KOPT-K1 (cell line): ENCODE data around the gene NLRC3.

Experiments
- H3K27ac ChIP-seq: fragments of 200-600 bp; sonication (generic); 2 replicates; pipeline ENCODE4 v1.5.1; 2016; ENCODE audit warnings: antibody characterized with exemption, mild to moderate bottlenecking, low read depth, low read length; ENCODE audit not compliant: poor library complexity, severe bottlenecking
- H3K36me3 ChIP-seq: fragments of 200-600 bp; sonication (generic); 2 replicates; pipeline ENCODE4 v1.5.1; 2017; ENCODE audit warnings: antibody characterized with exemption, mild to moderate bottlenecking, low read length, moderate library complexity; ENCODE audit not compliant: insufficient read depth
- H3K9me3 ChIP-seq: fragments of 200-600 bp; sonication (generic); 2 replicates; pipeline ENCODE4 v1.5.1; 2017; ENCODE audit warnings: antibody characterized with exemption, low read length, mild to moderate bottlenecking; ENCODE audit not compliant: insufficient read depth, poor library complexity, severe bottlenecking

The NLRC3 gene

GRCh38 chr16:3553138-3553923 lies 23.9 kb downstream of the NLRC3 start:
- Histone ChIP-seq H3K27ac (no peak overlapping the region), H3K36me3 (peaks cover 93% of the 10 kb centered on the region), H3K9me3 (no peaks in the 10 kb centered on the region)

- no peak overlapping the region for H3K27ac ChIP-seq
- H3K9me3 ChIP-seq, result no peaks in the 10 kb centered on the region
- peaks cover 89% of the 10 kb centered on the region for H3K36me3 ChIP-seq
Observed at GRCh38 chr16:3550851-3551847, 26.1 kb downstream of the NLRC3 start.

- Histone ChIP-seq H3K27ac (no peak overlapping the region), H3K9me3 (no peaks in the 10 kb centered on the region), H3K36me3 (peaks cover 80% of the 10 kb centered on the region)
Observed at GRCh38 chr16:3549906-3550305, 27.3 kb downstream of the NLRC3 start.

GRCh38 chr16:3548859-3549258 lies 28.3 kb downstream of the NLRC3 start:
- Histone ChIP-seq H3K36me3 (peaks cover 70% of the 10 kb centered on the region), H3K27ac (no peak overlapping the region), H3K9me3 (no peaks in the 10 kb centered on the region)

GRCh38 chr16:3548445-3548844 lies 28.8 kb downstream of the NLRC3 start:
- Histone ChIP-seq H3K9me3 (no peaks in the 10 kb centered on the region), H3K36me3 (peaks cover 73% of the 10 kb centered on the region), H3K27ac (no peak overlapping the region)

GRCh38 chr16:3546986-3547682 lies 30.1 kb downstream of the NLRC3 start:
- H3K27ac ChIP-seq, result no peak overlapping the region
- peaks cover 73% of the 10 kb centered on the region for H3K36me3 ChIP-seq
- H3K9me3 ChIP-seq, result no peaks in the 10 kb centered on the region

- H3K27ac ChIP-seq, result no peak overlapping the region
- peaks cover 70% of the 10 kb centered on the region for H3K36me3 ChIP-seq
- no peaks in the 10 kb centered on the region for H3K9me3 ChIP-seq
Observed at GRCh38 chr16:3542601-3543373, 34.4 kb downstream of the NLRC3 start.

DNA sequence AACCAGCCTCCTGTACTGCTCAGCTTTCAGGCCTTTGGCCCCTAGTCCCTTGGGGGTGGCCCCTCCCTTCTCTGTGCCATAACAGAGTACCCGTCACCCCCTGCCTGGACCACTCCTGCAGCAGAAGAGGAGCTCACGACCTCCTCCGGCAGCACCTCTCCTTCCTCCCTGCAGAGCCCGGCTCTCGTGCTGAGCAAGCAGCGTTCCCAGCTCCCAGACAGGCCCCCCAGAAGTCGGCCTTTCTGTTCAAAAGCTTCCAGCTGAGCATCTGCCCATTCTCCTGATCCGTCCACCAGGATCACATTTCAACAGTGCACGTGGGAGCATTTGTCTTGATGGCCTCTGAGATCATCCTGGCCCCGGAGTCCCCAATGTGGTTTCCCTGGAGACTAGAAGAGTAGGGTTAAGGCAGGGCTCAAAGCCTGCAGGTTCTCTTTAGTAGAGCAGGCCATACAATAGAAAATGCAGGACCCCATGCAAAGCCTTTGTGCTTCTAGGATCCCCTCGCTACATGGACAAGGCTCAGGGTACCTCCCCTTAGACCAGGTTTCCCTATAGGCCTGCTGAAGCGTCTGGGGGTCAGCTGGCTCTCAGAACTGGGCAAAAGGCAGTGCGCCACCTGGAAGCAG lies 35.6 kb downstream of the NLRC3 start:
- peaks cover 66% of the 10 kb centered on the region for H3K36me3 ChIP-seq
- no peaks in the 10 kb centered on the region for H3K9me3 ChIP-seq
- no peak overlapping the region for H3K27ac ChIP-seq

- Histone ChIP-seq H3K9me3 (no peaks in the 10 kb centered on the region), H3K36me3 (peaks cover 85% of the 10 kb centered on the region), H3K27ac (no peak overlapping the region)
Observed at GRCh38 chr16:3538222-3538621, 39.0 kb downstream of the NLRC3 start.

DNA sequence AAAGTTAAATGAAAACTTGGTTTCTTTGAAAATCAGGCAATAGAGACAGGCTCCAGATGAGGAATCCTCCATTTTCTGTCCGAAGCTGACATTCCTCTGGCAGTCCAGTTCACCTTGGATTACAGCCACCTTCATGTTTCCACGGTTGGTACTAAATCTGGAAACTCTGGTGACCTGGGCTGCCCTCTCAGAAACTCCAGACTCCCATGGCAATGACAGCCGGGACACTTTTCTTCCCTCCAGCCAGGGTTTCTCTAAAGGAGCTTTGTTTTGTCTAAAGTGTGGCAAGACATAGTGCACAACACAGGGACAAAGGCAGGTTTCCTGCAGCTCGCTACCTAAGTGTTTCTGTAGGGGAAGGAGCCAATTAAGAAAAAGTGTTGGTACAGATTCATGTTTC lies 40.4 kb downstream of the NLRC3 start:
- peaks cover 82% of the 10 kb centered on the region for H3K36me3 ChIP-seq
- no peak overlapping the region for H3K27ac ChIP-seq
- no peaks in the 10 kb centered on the region for H3K9me3 ChIP-seq

GRCh38 chr16:3536271-3536731 lies 40.9 kb downstream of the NLRC3 start:
- Histone ChIP-seq H3K36me3 (peaks cover 76% of the 10 kb centered on the region), H3K9me3 (no peaks in the 10 kb centered on the region), H3K27ac (no peak overlapping the region)

GRCh38 chr16:3534126-3534525 lies 43.1 kb downstream of the NLRC3 start:
- Histone ChIP-seq H3K9me3 (no peaks in the 10 kb centered on the region), H3K36me3 (peaks cover 67% of the 10 kb centered on the region), H3K27ac (no peak overlapping the region)

DNA sequence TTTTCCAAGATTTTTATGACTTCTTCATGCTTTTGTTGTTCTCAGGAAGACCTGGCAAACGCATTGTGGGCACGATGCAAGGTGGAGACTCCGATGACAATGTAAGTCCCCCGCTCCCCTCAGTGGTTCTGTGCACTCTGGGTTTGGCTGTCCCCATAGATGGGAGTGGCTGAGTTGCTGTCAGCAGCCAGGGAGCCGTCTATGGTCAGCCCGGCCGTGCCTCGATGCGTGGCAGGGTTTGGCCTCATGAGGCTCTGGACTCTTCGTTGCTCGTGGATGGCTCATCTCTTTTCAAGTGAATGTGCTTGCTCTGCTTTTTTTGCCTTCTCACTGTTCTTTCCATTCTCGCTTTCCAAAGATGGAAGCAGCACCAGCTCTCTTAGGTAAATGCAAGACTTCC lies 44.5 kb downstream of the NLRC3 start:
- H3K36me3 ChIP-seq, result peaks cover 65% of the 10 kb centered on the region
- no peaks in the 10 kb centered on the region for H3K9me3 ChIP-seq
- no peak overlapping the region for H3K27ac ChIP-seq

GRCh38 chr16:3530371-3530914 lies 46.8 kb downstream of the NLRC3 start:
- Histone ChIP-seq H3K9me3 (no peaks in the 10 kb centered on the region), H3K36me3 (peaks cover 62% of the 10 kb centered on the region), H3K27ac (no peak overlapping the region)
